HG03558 (cell line): ENCODE measurements around the gene TRMT11.
"Not testable (repeated sequence)": the region's sequence is repeated elsewhere in the genome, so short reads cannot be mapped to it uniquely, and the experiment has no call there.

Experiments
- ATAC-seq: cut with Tn5 transposase; IDR thresholded peaks from one replicate; pipeline ENCODE4 v1.9.1; 2021; ENCODE audit warnings: moderate number of reproducible peaks; ENCODE audit not compliant: unreplicated experiment; ENCODE audit errors: extremely low read depth

The TRMT11 gene

DNA sequence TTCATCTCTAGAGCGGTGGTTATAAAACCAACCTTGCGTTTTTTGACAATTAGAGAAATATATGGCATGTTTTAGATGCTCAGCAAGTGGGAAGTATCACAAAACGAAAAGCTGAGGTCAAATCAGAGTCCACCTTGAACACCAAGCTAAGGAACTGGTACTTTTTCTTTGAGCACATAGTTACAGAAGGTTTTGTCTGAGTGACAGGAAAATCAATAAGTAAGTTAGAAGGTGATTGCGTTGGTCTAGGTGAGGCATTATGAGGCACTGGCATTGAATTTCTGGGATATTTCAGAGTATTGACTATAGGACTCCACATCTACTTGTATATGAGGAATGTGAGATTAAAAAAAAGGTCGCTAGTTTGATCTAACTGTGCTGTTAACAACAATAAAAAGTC, 30.4 kb upstream of the TRMT11 start:
- no peak for ATAC-seq

DNA sequence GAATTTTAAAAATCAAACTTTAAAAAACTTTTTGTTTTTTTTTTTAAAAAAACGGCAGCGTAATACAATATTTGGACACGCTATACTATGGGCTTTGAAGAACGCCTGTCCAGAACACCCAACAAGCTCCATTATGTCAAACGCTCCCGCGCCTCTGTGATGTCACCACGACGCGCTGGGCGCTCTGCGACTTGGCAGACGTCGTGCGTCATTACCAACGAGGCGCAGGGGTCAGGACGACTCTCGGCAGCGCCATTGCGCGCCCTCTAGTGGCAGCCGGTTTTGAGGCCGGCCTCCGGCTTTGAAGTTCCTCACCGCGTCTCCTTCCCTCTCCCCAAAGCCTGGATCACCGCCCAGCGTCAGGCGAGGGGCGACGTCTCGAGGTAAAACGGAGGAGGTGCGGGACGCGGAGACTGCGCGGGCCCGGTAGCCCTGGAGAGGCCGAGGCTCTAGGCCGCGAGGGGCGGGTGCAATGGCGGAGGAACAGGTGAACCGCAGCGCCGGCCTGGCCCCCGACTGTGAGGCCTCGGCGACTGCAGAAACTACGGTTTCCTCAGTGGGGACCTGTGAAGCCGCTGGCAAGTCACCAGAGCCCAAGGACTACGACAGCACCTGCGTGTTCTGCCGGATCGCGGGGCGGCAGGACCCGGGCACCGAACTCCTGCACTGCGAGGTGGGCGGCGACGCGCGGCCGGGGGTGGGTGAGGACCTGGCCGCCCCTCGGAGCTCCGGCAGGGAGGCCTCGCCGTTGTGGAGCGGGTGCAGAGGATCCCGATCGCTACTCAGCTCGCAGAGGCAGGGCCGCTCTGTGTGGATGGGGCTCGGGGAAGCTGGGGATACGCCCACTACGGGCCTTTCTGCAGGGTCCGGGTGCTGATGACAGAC, 29.6 kb upstream of the TRMT11 start, which contains the start of gene HINT3:
HINT3 (plus strand) TSS at position 265 of the 885 bp plus-strand sequence; CDS start at position 473, 208 bp downstream.
- peak; percentile 90 for ATAC-seq

DNA sequence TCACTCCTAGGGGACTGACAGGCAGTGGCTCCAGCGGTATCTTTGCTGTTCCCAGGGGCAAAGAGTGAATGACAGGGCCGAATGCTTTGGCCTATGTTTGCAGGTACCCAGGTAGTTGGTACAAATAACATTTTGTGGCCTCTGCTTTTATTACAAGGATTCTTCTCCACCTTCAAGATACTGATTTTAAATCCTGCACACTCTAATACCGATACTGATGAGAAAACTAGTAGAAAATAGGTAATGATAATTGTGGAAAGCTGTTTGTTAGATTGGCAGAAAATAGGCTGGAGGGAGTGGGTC, 29.0 kb upstream of the TRMT11 start:
- ATAC-seq = no peak

GRCh38 chr6:125957845-125958244, 28.5 kb upstream of the TRMT11 start:
- ATAC-seq = no peak

DNA sequence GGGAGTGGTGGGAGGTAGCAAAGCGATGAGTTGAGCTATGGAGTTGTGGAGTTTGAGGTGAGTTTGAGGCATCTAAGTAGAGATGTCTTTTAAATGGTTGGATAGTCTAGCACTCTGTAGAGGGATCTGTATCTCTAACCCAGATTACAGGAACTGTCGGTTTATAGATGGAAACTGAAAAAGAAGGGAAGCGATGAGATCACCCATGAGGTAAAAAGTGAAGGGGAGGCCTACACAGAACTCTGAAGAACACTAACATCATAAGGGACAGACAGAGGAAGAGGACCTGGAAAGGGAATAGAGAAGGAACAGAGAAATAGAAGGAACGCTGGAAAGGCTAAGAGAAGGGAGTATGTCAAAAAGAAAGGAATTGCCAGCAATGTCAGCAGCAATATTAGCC, 27.3 kb upstream of the TRMT11 start:
- no peak for ATAC-seq

DNA sequence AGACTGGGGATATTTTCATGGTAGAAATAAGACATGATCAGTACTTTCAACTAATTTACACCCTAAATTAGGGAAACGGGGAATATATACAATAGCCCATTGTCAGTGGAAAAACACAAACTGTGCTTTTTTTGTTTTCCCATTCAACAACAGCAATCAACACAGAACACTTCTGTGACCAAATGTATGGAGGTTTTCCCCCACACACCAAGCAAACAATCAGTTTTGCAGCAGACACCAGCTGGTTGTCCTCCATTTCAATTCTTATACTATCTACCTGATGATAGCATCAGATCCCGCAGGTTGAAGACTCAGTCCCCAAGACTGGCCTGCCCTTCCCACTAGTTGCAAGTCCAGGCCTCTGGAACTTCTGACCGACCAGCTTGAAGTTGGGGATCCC, 25.2 kb upstream of the TRMT11 start:
- no peak for ATAC-seq

DNA sequence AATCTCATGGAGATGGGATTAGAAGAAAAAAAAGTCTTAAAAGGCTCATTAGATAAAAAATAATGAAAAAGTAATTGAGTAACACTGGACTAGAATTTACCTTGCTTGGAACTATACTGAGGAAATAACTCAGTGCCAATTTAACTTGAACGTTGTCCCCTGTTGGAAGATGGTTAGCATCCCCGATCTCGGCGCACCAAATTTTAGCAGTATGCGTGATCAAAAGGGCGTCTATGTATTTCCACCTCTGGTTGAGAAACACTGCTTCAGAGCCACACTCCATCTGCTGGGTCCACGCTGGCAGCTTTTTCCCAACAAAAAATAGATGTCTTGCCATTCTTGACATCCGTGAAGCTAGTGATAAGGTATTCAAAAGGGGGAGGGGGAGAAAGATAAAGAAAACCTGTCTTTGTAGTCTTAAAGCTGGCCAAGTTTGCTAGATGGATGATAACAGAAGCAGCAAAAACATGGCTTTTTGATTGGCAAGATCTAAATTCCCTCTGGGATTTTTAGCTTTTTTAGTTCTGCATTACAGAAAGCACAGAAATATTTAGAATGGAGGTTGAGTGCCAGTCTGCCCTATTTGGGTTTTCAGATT, 23.3 kb upstream of the TRMT11 start:
- no peak for ATAC-seq

GRCh38 chr6:125963817-125964216, 22.5 kb upstream of the TRMT11 start:
- ATAC-seq = no peak

GRCh38 chr6:125966569-125966968, 19.8 kb upstream of the TRMT11 start:
- no peak for ATAC-seq

DNA sequence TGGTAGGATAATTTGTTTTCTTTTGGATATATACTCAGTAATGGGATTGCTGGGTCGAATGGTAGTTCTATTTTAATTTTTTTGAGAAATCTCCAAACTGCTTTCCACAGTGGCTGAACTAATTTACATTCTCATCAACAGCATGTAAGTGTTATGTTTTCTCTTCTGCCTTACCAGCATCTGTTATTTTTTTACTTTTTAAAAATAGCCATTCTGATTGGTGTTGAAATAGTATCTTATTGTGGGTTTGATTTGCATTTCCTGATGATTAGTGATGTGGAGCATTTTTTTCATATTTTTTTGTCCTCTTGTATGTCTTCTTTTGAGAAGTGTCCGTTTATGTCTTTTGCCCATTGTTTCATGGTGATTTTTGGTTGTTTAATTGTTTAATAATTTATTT, 17.8 kb upstream of the TRMT11 start:
- ATAC-seq = no peak

GRCh38 chr6:125970760-125971159, 15.6 kb upstream of the TRMT11 start:
- ATAC-seq = no peak

DNA sequence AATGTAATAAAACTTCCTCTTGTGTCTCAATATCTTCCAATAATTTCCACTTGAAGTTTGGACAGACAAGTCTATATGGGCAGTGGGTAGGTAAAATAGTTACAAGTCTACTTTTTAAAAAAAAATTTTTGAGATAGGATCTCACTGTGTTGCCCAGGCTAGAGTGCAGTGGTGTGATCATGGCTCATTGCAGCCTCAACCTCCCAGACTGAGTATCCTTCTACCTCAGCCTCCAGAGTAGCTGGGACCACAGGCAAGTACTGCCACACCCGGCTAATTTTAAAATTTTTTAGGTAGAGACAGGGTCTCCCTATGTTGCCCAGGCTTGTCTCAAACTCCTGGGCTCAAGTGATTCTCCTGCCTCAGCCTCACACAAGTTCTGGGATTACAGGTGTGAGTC, 13.9 kb upstream of the TRMT11 start:
- ATAC-seq = not testable (repeated sequence)

DNA sequence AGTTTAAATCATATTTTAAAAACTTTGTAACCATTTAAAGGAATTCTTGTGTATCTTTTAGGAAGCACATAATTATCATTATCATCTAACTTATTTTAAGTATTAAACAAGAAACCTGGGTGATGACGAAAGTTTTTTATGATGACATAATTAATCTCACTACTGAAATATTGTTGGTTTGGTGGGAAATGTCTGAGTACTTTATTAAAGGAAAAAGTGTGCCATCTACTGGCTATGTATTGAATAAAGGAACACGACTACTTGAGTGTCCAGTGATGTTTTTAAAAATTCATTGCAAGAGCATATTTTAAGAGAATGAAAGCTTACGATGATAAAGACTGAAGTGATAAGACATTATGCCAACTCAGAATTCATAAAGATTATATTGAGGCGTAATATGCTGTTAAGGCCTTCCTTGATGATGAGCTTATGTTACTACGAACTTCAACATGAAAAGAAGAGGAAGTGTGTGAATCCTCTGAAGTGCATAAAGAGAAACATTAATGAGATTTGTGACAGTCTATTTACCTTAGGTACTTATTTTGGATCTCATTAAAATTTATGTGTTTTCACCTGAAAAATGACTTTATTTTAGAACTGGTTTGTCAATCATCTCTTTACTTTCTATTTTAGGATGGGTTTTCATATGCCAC, 12.0 kb upstream of the TRMT11 start:
- ATAC-seq = no peak

DNA sequence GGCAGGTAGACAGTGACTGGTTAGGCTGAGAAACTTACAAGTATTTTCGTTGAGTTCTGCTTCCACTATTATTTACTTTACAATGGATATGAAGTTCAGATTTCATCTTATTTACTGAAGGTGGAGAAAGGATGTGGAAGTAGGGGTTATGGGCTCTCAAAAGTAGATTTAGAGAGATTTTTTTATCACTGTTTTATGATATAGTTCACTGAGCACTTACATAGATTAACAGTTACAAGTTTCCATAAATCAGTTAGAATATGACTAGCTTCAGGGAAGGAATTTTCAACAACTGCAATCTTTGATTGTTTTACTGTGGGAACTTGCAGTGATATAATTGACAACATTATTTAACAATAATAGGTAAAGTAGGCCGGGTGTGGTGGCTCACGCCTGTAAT, 7.2 kb upstream of the TRMT11 start:
- ATAC-seq = no peak

DNA sequence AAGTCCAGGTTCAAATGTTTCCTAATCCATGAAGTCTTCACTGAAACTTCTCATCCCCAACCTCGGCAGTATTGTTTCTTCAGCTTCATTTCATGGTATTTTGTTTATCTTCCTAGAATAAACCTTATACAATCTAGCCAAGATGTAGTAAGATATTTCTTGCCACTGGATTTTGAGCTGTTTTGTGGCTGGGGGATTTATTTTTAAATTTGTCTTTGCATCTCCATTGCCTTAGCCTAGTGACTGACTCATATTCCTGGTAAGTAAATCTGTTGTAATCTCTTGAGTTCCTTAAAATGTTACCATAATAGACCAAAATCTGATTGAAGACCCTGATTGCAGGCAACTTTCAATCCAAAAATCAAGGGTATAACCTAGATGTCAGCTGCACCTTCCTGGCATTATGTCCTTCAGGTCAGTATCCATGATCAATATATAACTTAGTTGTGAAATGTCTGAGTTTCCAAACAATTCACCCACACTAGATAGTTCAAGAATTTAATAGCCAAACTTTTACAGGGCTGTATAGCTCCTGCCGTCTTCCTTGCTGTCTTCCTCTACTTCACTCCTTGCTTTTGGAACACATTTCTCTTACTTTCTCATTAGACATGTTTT, 4.7 kb upstream of the TRMT11 start:
- no peak for ATAC-seq

DNA sequence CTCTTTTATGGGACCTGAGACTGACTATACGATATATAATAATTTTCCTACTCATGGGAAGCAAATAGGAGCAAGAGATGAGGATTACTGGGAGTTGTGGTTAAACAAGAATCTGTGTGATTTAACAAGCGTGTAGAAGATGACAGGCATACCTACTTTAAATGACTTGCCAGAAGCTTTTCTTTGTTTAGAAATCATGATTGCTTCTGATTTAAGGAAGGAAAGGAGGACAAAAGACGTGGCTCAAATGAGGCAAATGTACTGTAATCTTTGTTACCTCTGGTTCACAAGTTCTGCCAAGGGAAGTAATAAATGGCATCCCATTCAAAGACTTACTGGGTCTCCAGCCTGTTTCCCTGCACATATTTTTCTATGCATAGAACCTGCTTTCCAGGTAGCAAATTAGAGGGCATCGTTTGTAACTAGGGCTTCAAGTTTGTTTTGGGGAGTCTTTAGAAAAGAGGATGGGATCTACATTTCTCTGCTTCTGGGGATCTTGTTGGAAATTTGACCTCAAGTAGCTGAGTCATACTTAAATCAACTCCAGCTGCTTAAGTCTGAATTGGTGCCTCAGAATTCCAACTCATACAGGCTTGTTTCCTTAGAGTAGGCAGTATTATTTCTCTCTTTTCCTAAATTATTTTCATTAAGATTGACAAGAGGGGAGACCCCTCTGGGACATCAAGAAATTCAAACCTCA, 2.9 kb upstream of the TRMT11 start:
- no peak for ATAC-seq

DNA sequence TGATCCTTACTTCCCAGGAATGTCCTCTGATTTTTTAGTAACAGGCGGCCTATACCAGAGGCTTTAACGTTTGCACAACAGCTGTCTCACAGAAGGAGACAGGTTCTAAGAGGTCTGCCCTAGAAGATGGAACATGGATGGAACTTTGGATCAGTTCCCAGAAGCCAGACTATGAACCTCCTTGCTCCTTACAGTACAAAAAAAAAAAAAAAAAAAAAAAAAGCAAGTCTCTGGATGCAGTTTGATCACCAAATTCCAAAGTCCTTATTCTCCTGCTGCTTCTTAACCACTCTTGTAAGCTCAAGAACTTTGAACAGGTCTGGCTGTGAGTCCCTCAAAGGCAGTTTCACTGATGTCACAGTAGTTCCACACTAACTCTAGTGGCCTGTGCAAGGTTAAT, 2.0 kb upstream of the TRMT11 start:
- ATAC-seq = no peak

DNA sequence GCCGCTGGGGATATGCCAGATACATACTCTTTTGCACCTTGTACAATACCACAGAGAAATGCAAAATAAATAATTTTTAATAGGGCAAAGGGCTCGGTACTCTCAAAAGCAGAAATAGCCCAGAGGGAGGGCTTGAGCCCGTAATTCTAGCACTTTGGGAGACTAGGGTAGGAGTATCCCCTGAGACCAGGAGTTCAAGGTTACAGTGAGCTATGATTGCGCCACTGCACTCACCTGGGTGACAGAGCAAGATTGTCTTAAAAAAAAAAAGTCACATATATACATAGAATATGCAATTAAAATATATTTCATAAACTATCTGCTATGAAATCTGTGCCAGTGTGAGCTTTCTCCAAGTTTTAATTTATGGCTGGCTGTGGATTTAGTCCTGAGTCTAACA, 818 bp upstream of the TRMT11 start:
- ATAC-seq = no peak

GRCh38 chr6:125985979-125986300, 400 bp upstream of the TRMT11 start:
- ATAC-seq = no peak

DNA sequence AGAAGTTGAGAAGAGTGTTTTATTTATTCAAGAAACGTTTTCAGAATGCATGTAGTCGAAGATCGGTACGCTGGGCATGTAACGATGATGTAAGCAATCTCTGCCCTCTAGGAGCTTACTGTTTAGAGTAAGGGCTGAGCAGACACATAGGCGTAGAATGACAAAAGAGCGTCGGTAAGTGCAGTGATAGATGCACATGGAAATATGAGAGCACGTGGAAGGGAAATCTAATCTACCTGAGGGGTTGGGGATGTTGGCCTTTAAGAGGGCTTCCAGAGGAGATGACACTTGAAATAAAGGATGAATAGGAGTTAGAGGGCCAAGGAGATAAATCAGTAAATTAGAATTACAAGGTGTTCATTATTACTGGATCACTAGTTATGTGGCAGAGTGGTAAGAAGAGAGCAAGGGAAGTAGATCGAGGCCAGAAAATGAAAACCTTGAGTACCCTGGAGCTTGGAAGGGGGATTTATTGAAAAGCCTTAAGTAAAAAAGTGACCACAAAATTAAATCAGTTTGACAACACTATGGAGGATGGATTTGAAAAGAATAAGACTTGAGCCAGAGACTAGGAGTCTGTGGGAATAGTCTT, 782 bp downstream of the TRMT11 start:
- ATAC-seq = peak; percentile 14
